T-cell (primary cell): ENCODE data around the gene TRIM51G. TPM values are rescaled to one million over a fixed set of nuclear protein-coding genes. Genes with fewer than 3 reads are reported as not detected.

Experiments used
- total RNA-seq, 35 experiments: library from RNA in 6 of 35; stranded (reverse) in 6 of 35; fragments of 120-200 nt in 1 of 35; gene quantifications; one replicate each; pipeline versions ENCODE4 v1.2.1 to v1.2.4 and lab custom pipeline; 2013 to 2026

The TRIM51G gene
- total RNA-seq, 5 donors from 2014 or later (not counting 1 experiment from before 2014, with no cell fraction given), result not detected

Other genes with a start within 250 kb of the TRIM51G start
- gene TRIM49B, start 44.9 kb upstream of the TRIM51G start, total RNA-seq, result not detected
- gene TRIM64C, start 75.2 kb upstream of the TRIM51G start, total RNA-seq, result not detected
- not detected for gene FOLH1, start 224.7 kb upstream of the TRIM51G start, total RNA-seq